K562 treated with DMSO at 1 percent for 4 hours (cell line): ENCODE data around the gene GNB5. TPM values are rescaled to one million over a fixed set of nuclear protein-coding genes. Genes with fewer than 3 reads are reported as not detected.

ENCODE experiments used
- total RNA-seq: library from RNA; unstranded; fragments of 300-600 nt; gene quantifications from 2 replicates; pipeline ENCODE4 v1.2.3, GENCODE V29; 2022; ENCODE audit not compliant: insufficient read depth

GNB5 gene
- 1.1 and 2.3 TPM in 2 replicates for total RNA-seq

DNA sequence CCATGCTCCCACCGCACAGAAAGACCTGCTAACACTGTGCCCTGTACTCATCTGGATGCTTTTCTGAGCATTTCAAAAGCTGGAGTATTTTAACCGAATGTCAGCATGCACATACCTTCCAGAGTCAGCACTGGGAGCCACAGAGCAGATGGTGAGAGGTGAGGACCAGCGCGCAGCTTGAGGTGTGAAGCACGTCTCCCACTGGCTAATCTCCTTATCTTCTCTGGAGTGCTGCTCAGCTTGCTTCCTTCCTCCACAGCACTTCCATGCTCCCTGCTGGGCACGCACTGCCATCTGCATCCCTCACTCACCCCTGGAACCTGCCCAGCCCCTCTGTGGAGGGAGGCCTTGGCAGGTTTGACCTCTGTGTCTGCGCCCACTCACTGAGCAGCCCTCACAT, at the start of gene GNB5:
GNB5 (minus strand) TSS at position 186 of the 400 bp plus-strand sequence. CDS start 6,716 bp downstream, outside the sequence.

Other genes with a start within 250 kb of the GNB5 start
- gene LEO1, start 219.6 kb downstream of the GNB5 start, total RNA-seq = 22.4 TPM in 2 replicates
- gene MAPK6, start 172.2 kb downstream of the GNB5 start, total RNA-seq = 24.5 and 27.8 TPM in 2 replicates
- not detected in 2 replicates for gene BCL2L10, start 78.6 kb downstream of the GNB5 start, total RNA-seq
- gene MYO5C, start 104.4 kb upstream of the GNB5 start, total RNA-seq = not detected in 2 replicates